Panc1 (cell line): ENCODE measurements around the gene SLC5A6. TPM values are rescaled to one million over a fixed set of nuclear protein-coding genes. Genes with fewer than 3 reads are reported as not detected.
A peak's percentile ranks its signal among the peaks of the same experiment; 100 is the strongest.

Source experiments
- ATAC-seq: fragments of 200-7000 bp; cut with Tn5 transposase; 2 replicates; pipeline ENCODE4 v1.9.1; 2020; ENCODE audit warnings: mild to moderate bottlenecking, moderate library complexity
- BruUV-seq: library from RNA; stranded (reverse); fragments of 400-500 nt; replicated peaks from 2 replicates; lab custom pipeline; 2021; lab: Mats Ljungman, UMichigan
- CTCF ChIA-PET: fragments of 300-600 bp; sonication (Branson Sonifier 250); formaldehyde crosslinking; loops from one replicate; lab custom pipeline; 2022; ENCODE audit warnings: antibody characterized with exemption; lab: Charles Lee
- POLR2A ChIA-PET: fragments of 300-600 bp; sonication (Branson Sonifier 250); formaldehyde crosslinking; loops from one replicate; lab custom pipeline; 2022; ENCODE audit warnings: antibody characterized with exemption; lab: Charles Lee
- DNase-seq: peaks from one replicate; pipeline ENCODE4 v3.0.0-alpha.2; 2010; ENCODE audit warnings: low read depth, low spot score
- H3K27ac ChIP-seq: 2 replicates; pipeline ENCODE4 v1.5.1; 2011; ENCODE audit warnings: mild to moderate bottlenecking, low read length, inconsistent platforms
- H3K27me3 ChIP-seq: fragments of 200-500 bp; sonication (Bioruptor generic); 2 replicates; pipeline ENCODE4 v1.6.0; 2014; ENCODE audit warnings: low read length, inconsistent platforms; ENCODE audit not compliant: control insufficient read depth, insufficient read depth
- H3K36me3 ChIP-seq: fragments of 200-500 bp; sonication (Bioruptor generic); 2 replicates; pipeline ENCODE4 v1.5.1; 2014; ENCODE audit warnings: inconsistent platforms, mild to moderate bottlenecking, low read length, moderate library complexity; ENCODE audit not compliant: control insufficient read depth, insufficient read depth
- H3K4me1 ChIP-seq: 2 replicates; pipeline ENCODE4 v1.5.1; 2011; ENCODE audit warnings: inconsistent platforms, mild to moderate bottlenecking, low read length, moderate library complexity; ENCODE audit not compliant: control insufficient read depth, insufficient read depth
- H3K4me3 ChIP-seq, 2 experiments: 2 replicates each; pipeline ENCODE4 v1.5.1; 2011 to 2012; ENCODE audit warnings: low read depth in 2 of 2, low read length in 2 of 2, mild to moderate bottlenecking in 2 of 2, inconsistent platforms in 1 of 2, moderate library complexity in 1 of 2
- H3K9me3 ChIP-seq: fragments of 200-500 bp; sonication (Bioruptor generic); 2 replicates; pipeline ENCODE4 v1.5.1; 2014; ENCODE audit warnings: low read depth, mild to moderate bottlenecking, inconsistent platforms, low read length, moderate library complexity; ENCODE audit not compliant: control insufficient read depth, insufficient read depth
- CTCF ChIP-seq: fragments of 450-650 bp; IDR thresholded peaks from 2 replicates; pipeline ENCODE4 v1.5.1; 2017; ENCODE audit warnings: mild to moderate bottlenecking
- POLR2AphosphoS5 ChIP-seq: IDR thresholded peaks from 2 replicates; pipeline ENCODE4 v1.6.1; 2012; ENCODE audit warnings: mild to moderate bottlenecking, low read depth, low read length, moderate library complexity
- REST ChIP-seq, 2 experiments: IDR thresholded peaks; 2 replicates each; pipeline ENCODE4 v1.6.1; 2011 to 2012; ENCODE audit warnings: low read depth in 2 of 2, control low read depth in 1 of 2, low read length in 1 of 2, mild to moderate bottlenecking in 1 of 2, moderate library complexity in 1 of 2; ENCODE audit not compliant: insufficient read depth in 1 of 2
- SIN3A ChIP-seq: IDR thresholded peaks from 2 replicates; pipeline ENCODE4 v1.6.1; 2012; ENCODE audit warnings: low read depth, mild to moderate bottlenecking, low read length, moderate library complexity, borderline replicate concordance; ENCODE audit not compliant: insufficient read depth
- TCF7L2 ChIP-seq: IDR thresholded peaks from 2 replicates; pipeline ENCODE4 v1.6.1; 2011; ENCODE audit warnings: mild to moderate bottlenecking, low read depth, low read length, inconsistent platforms
- in situ Hi-C: cut with HindIII; loops from 2 replicates; pipeline ENCODE4 v1.10.0; 2016; ENCODE audit warnings: low sequenced_read_pairs, low pct_unique_long_range_greater_than_20kb
- intact Hi-C: fragments of 100-400 bp; cut with micrococcal nuclease; formaldehyde crosslinking; loops from one replicate; pipeline ENCODE4 v1.10.0; 2022; ENCODE audit not compliant: unreplicated experiment
- total RNA-seq: library from RNA; stranded (reverse); gene quantifications from one replicate; pipeline ENCODE4 v1.2.1, GENCODE V29; 2021; ENCODE audit not compliant: unreplicated experiment

Gene SLC5A6
- total RNA-seq, 1 experiment from 2014 or later = 74.5 TPM

- Histone ChIP-seq H3K36me3 (no peaks in the 10 kb centered on the region), H3K4me1 (peaks cover 6% of the 10 kb centered on the region), H3K9me3 (no peaks in the 10 kb centered on the region), H3K27me3 (no peaks in the 10 kb centered on the region; the same call in 1 of the 2 replicates), H3K4me3 (no peak overlapping the region), H3K27ac (no peak overlapping the region)
- intact Hi-C loops = no loop called here
- TF ChIP-seq SIN3A = no peak
- TF ChIP-seq POLR2AphosphoS5 = no peak
- TF ChIP-seq CTCF = no peak
- no peak for TF ChIP-seq REST (IDR thresholded peaks at IDR 0.05; ENCODE audit: insufficient read depth in 1 of 2, low read depth in 2 of 2, low read length in 1 of 2)
- no peak for TF ChIP-seq TCF7L2
- in situ Hi-C loops = no loop called here
- no peak for DNase-seq
- no peak for ATAC-seq
- BruUV-seq = no TSS peak
- ChIA-PET POLR2A (no interaction called here), CTCF (no interaction called here)
Measured at GRCh38 chr2:27251766-27252165, 39.7 kb upstream of the SLC5A6 start.

DNA sequence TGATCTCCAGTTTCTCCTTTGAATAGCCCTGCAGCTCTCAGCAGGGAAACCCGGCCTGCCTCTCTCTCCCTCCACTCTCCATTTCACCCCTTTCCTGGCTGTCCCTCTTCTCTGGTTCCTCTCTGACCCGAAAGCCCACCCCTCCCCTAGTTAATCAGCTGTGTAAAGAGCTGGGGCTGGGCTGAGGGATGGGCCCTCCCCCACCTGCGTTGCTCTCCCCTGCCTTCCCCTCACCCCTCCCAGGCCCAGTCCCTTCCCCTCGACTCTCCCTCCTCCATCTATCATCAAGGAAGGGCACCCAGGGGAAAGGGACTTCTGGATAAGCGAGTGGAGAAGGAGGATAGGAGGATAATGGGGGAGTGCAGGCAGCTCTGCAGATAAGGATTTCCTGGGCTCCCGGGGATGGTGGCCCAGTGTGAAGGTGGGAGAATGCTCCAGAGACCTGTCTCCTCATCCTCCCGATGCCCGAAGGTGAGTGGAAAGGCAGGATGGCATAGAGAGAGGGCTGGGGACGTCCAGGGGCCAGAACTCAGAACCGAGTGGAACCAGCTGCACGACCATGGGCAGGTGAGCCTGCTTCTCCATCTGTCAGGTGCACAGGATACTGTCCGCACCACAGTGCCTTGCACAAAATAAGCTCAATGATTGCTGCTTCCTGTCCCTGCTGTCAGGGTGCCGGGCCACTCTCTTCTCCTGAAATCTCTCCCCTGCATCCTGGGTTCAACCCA is 38.7 kb upstream of the SLC5A6 start:
- BruUV-seq = no TSS peak
- no peak for TF ChIP-seq CTCF
- TF ChIP-seq TCF7L2 = 0 out of 2 replicates have a peak, but pooled peaks have one; percentile 16
- TF ChIP-seq SIN3A = no peak
- no peak for TF ChIP-seq REST (IDR thresholded peaks at IDR 0.05; ENCODE audit: insufficient read depth in 1 of 2, low read depth in 2 of 2, low read length in 1 of 2)
- TF ChIP-seq POLR2AphosphoS5 = no peak
- intact Hi-C loops = no loop called here
- Histone ChIP-seq H3K9me3 (no peaks in the 10 kb centered on the region), H3K4me1 (peaks cover 6% of the 10 kb centered on the region), H3K27me3 (no peaks in the 10 kb centered on the region; the same call in 1 of the 2 replicates), H3K4me3 (no peak overlapping the region), H3K27ac (no peak overlapping the region), H3K36me3 (no peaks in the 10 kb centered on the region)
- ChIA-PET CTCF (no interaction called here), POLR2A (no interaction called here)
- ATAC-seq (no peak), DNase-seq (no peak)
- in situ Hi-C loops = no loop called here
